GM12878 (cell line): ENCODE results near the gene TSHZ2. TPM values are rescaled to one million over a fixed set of nuclear protein-coding genes. Genes with fewer than 3 reads are reported as not detected.

Source experiments
- ATAC-seq: fragments of 200-7000 bp; cut with Tn5 transposase; 3 replicates; pipeline ENCODE4 v1.9.1; 2020; ENCODE audit warnings: mild to moderate bottlenecking, moderate library complexity
- BruUV-seq: library from RNA; stranded (reverse); fragments of 400-500 nt; replicated peaks from 2 replicates; lab custom pipeline; 2021; lab: Mats Ljungman, UMichigan
- CTCF ChIA-PET: fragments of 300-600 bp; sonication (Branson Sonifier 250); formaldehyde crosslinking; extraction: SDS; loops from one replicate; lab custom pipeline; 2021; ENCODE audit warnings: inconsistent platforms; lab: Yijun Ruan, JAX
- POLR2A ChIA-PET: fragments of 350-600 bp; formaldehyde crosslinking; extraction: SDS; loops from one replicate; lab custom pipeline; 2021; ENCODE audit warnings: inconsistent platforms; lab: Charles Lee
- RAD21 ChIA-PET: fragments of 300-600 bp; sonication (Branson Sonifier 250); formaldehyde crosslinking; loops from one replicate; lab custom pipeline; 2023; ENCODE audit warnings: antibody characterized with exemption; ENCODE audit not compliant: unreplicated experiment; lab: Charles Lee
- SMC1A ChIA-PET: fragments of 300-600 bp; sonication (Branson Sonifier 250); formaldehyde crosslinking; loops from one replicate; lab custom pipeline; 2023; ENCODE audit not compliant: unreplicated experiment, uncharacterized antibody; lab: Charles Lee
- DNase-seq: peaks from one replicate; pipeline ENCODE4 v3.0.0-alpha.2; 2011; ENCODE audit warnings: low read depth, low spot score
- FAIRE-seq: peaks from 3 replicates; lab custom pipeline; 2011; peaks lifted over from hg19 to GRCh38; lab: Jason Lieb, UNC
- H2AFZ ChIP-seq: 2 replicates; pipeline ENCODE4 v1.6.0; 2011; ENCODE audit warnings: low read depth, low read length, control low read depth; ENCODE audit not compliant: control insufficient read depth
- H3K27ac ChIP-seq: 2 replicates; pipeline ENCODE4 v1.5.1; 2011; ENCODE audit warnings: control low read depth; ENCODE audit not compliant: control insufficient read depth, insufficient read depth
- H3K27me3 ChIP-seq, 2 experiments: replicated peaks in 1 of 2; 2 replicates each; pipeline versions ENCODE4 v1.6.0 to v1.6.1; 2011; ENCODE audit warnings: low read length in 1 of 2; ENCODE audit not compliant: control insufficient read depth in 2 of 2, insufficient read depth in 2 of 2
- H3K36me3 ChIP-seq, 2 experiments: 2 replicates each; pipeline ENCODE4 v1.5.1; 2011; ENCODE audit warnings: low read length in 1 of 2; ENCODE audit not compliant: control insufficient read depth in 2 of 2, insufficient read depth in 2 of 2
- H3K4me1 ChIP-seq: 2 replicates; pipeline ENCODE4 v1.6.1; 2011; ENCODE audit warnings: mild to moderate bottlenecking, low read length, moderate library complexity, mixed read lengths; ENCODE audit not compliant: control insufficient read depth, insufficient read depth
- H3K4me2 ChIP-seq: 2 replicates; pipeline ENCODE4 v1.6.0; 2011; ENCODE audit warnings: control low read depth; ENCODE audit not compliant: control insufficient read depth, insufficient read depth
- H3K4me3 ChIP-seq: fragments of 200-600 bp; sonication (generic); 2 replicates; pipeline ENCODE4 v1.5.1; 2016
- H3K79me2 ChIP-seq: 2 replicates; pipeline ENCODE4 v1.6.0; 2011; ENCODE audit warnings: low read length; ENCODE audit not compliant: control insufficient read depth, insufficient read depth
- H3K9ac ChIP-seq: 2 replicates; pipeline ENCODE4 v1.8.0; 2011; ENCODE audit warnings: low read length, control low read depth, mixed read lengths; ENCODE audit not compliant: control insufficient read depth, insufficient read depth
- H3K9me3 ChIP-seq: replicated peaks from 3 replicates; pipeline ENCODE4 v1.5.1; 2011; ENCODE audit warnings: mild to moderate bottlenecking, low read length; ENCODE audit not compliant: control insufficient read depth, insufficient read depth
- H4K20me1 ChIP-seq: 2 replicates; pipeline ENCODE4 v1.6.0; 2011; ENCODE audit not compliant: control insufficient read depth, insufficient read depth
- ATF7 ChIP-seq: fragments of 450-650 bp; IDR thresholded peaks from 2 replicates; pipeline ENCODE4 v1.6.1; 2016; ENCODE audit warnings: low read depth, mild to moderate bottlenecking
- CREB1 ChIP-seq: IDR thresholded peaks from 2 replicates; pipeline ENCODE4 v1.6.1; 2012; ENCODE audit warnings: low read depth, mild to moderate bottlenecking, inconsistent platforms
- EZH2 ChIP-seq: IDR thresholded peaks from 2 replicates; pipeline ENCODE4 v1.6.1; 2012; ENCODE audit warnings: low read depth, mild to moderate bottlenecking, control low read depth, inconsistent platforms, low read length, borderline replicate concordance; ENCODE audit not compliant: control insufficient read depth
- IKZF2 ChIP-seq, 2 experiments: fragments of 450-650 bp; IDR thresholded peaks; 2 replicates each; pipeline ENCODE4 v1.6.1; 2017; ENCODE audit warnings: mild to moderate bottlenecking in 2 of 2, moderate library complexity in 2 of 2
- MEF2B ChIP-seq: fragments of 450-650 bp; IDR thresholded peaks from 2 replicates; pipeline ENCODE4 v1.6.1; 2018; ENCODE audit warnings: mild to moderate bottlenecking, moderate library complexity; ENCODE audit not compliant: partially characterized antibody, poor library complexity, severe bottlenecking
- MYC ChIP-seq: IDR thresholded peaks from 2 replicates; pipeline ENCODE4 v1.6.1; 2011; ENCODE audit warnings: mild to moderate bottlenecking, low read length, moderate library complexity, inconsistent platforms; ENCODE audit not compliant: insufficient read depth, insufficient replicate concordance, insufficient read length, severe bottlenecking
- NFIC ChIP-seq: IDR thresholded peaks from 2 replicates; pipeline ENCODE4 v1.6.1; 2012; ENCODE audit warnings: low read depth, mild to moderate bottlenecking, inconsistent platforms, low read length, moderate library complexity
- NFYA ChIP-seq: IDR thresholded peaks from 2 replicates; pipeline ENCODE4 v1.6.1; 2011; ENCODE audit warnings: low read depth, mild to moderate bottlenecking, low read length, improper control_type of control experiment, borderline replicate concordance
- NFYB ChIP-seq: IDR thresholded peaks from 2 replicates; pipeline ENCODE4 v1.6.1; 2011; ENCODE audit warnings: low read depth, mild to moderate bottlenecking, low read length, improper control_type of control experiment, moderate library complexity; ENCODE audit not compliant: insufficient read depth
- PAX5 ChIP-seq: IDR thresholded peaks from 2 replicates; pipeline ENCODE4 v1.6.1; 2011; ENCODE audit warnings: low read depth, low read length, borderline replicate concordance
- PML ChIP-seq: IDR thresholded peaks from 2 replicates; pipeline ENCODE4 v1.6.1; 2012; ENCODE audit warnings: low read length, inconsistent platforms
- RAD51 ChIP-seq: fragments of 450-650 bp; IDR thresholded peaks from 2 replicates; pipeline ENCODE4 v1.6.1; 2016; ENCODE audit warnings: moderate library complexity, mild to moderate bottlenecking, inconsistent platforms
- RUNX3 ChIP-seq: IDR thresholded peaks from 2 replicates; pipeline ENCODE4 v1.6.1; 2012; ENCODE audit warnings: low read length, inconsistent platforms
- SP1 ChIP-seq: IDR thresholded peaks from one replicate; pipeline ENCODE4 v1.6.1; 2011; ENCODE audit warnings: low read depth, low read length
- TCF7 ChIP-seq: IDR thresholded peaks from 2 replicates; pipeline ENCODE4 v1.6.1; 2014; ENCODE audit warnings: antibody characterized with exemption, borderline replicate concordance
- ZNF622 ChIP-seq: fragments of 450-650 bp; IDR thresholded peaks from 2 replicates; pipeline ENCODE4 v1.6.1; 2017; ENCODE audit warnings: mild to moderate bottlenecking, inconsistent platforms
- ZZZ3 ChIP-seq: IDR thresholded peaks from 2 replicates; pipeline ENCODE4 v1.6.1; 2011; ENCODE audit warnings: low read depth; ENCODE audit not compliant: control insufficient read depth, insufficient read length
- WGBS: methylation state at CpG from one replicate; pipeline ENCODE4 v1.1.6; 2016; ENCODE audit warnings: low lambda C conversion rate; ENCODE audit not compliant: insufficient replicate concordance, insufficient coverage; ENCODE audit errors: missing lambda C conversion rate; 5-methylcytosine and 5-hydroxymethylcytosine counted together
- in situ Hi-C: fragments of 300-500 bp; cut with MboI; formaldehyde crosslinking; loops from 9 replicates; pipeline ENCODE4 v1.14.3; 2018; ENCODE audit warnings: mixed read lengths
- intact Hi-C: fragments of 100-400 bp; cut with micrococcal nuclease; formaldehyde crosslinking; loops from one replicate; pipeline ENCODE4 v1.14.2; 2022; ENCODE audit not compliant: unreplicated experiment
- polyA plus RNA-seq, 11 experiments: library from polyadenylated mRNA; depleted of rRNA in 4 of 11; unstranded in 6 of 11; stranded (reverse) in 5 of 11; fragments of >200 nt; fragmentation: Nextera tagmentation in 4 of 11; fragmentation: Illumina TruSeq in 1 of 11; extraction: Ambion mirVana in 4 of 11; extraction: Trizol in 1 of 11; gene quantifications; 1 replicate in 1 of 11; 2 replicates in 10 of 11; pipeline versions ENCODE4 v1.2.1 to v1.2.3, GENCODE V29; 2011 to 2016; ENCODE audit warnings: inconsistent platforms in 2 of 11, missing spikeins in 2 of 11, low read depth in 1 of 11
- total RNA-seq, 4 experiments: library from RNA; depleted of rRNA in 3 of 4; stranded (reverse); fragments of >200 nt in 3 of 4; fragmentation: Illumina TruSeq in 1 of 4; extraction: Trizol in 1 of 4; gene quantifications; 2 replicates each; pipeline versions ENCODE4 v1.2.1 to v1.2.3, GENCODE V29; 2013 to 2021

The TSHZ2 gene
- total and polyA plus RNA-seq, 10 of the 15 experiments (the other 5 are each of a cell fraction or from before 2014, with no cell fraction given): 0.01 to 0.86 (median 0.13) TPM; not detected in 2

DNA sequence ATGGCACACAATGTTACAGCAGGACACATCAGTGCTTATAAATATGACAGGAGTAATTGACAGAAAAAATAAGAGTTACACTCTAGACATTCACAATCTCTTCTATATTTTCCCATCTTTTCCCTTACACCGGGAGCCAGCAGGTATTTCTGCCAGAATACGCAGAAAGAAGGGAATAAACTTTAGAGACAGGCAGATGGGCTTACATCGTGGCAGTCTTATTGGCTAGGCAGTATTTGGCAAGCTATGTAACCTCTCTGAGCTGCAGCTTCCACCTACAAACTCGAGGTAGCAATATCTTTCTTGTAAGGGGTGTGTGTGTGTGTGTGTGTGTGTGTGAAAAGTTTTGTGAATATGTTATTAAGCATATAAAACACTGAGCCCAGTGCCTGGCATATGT lies 33.0 kb upstream of the TSHZ2 start:
- in situ Hi-C loops: no loop called here
- Histone ChIP-seq H4K20me1 (no peaks in the 10 kb centered on the region), H3K27ac (no peak overlapping the region)
- RAD21 ChIA-PET: no interaction called here
- intact Hi-C loops: no loop called here
- SMC1A ChIA-PET: no interaction called here
- BruUV-seq: no TSS peak
- TF ChIP-seq MEF2B: no peak
- TF ChIP-seq EZH2: no peak
- no peak for TF ChIP-seq IKZF2 (IDR thresholded peaks at IDR 0.05)
- TF ChIP-seq ZNF622: no peak
- no peak for TF ChIP-seq MYC
- TF ChIP-seq SP1: no peak
- TF ChIP-seq RAD51: no peak
- TF ChIP-seq PML: no peak
- TF ChIP-seq ATF7: no peak
- TF ChIP-seq TCF7: no peak
- TF ChIP-seq NFYA: no peak
- no peak for TF ChIP-seq RUNX3
- TF ChIP-seq PAX5: no peak
- TF ChIP-seq NFIC: no peak
- TF ChIP-seq CREB1: no peak
- no peak for TF ChIP-seq ZZZ3
- no peak for TF ChIP-seq NFYB
- TF ChIP-seq, all 136 proteins: peak for 0
- no peak for FAIRE-seq
- no peak overlapping the region for H3K4me2 ChIP-seq
- no peaks in the 10 kb centered on the region; the same call in 2 of the 3 replicates for H3K9me3 ChIP-seq
- no peak for ATAC-seq
- no peak overlapping the region for H2AFZ ChIP-seq
- DNase-seq: no peak
- no peaks in the 10 kb centered on the region for H3K27me3 ChIP-seq
- 2% methylated on average over 4 of the region's 4 CpGs for WGBS
- no peak overlapping the region for H3K9ac ChIP-seq
- ChIA-PET POLR2A (interaction anchor here (0.6 kb wide), 1 partner anchor 126 kb away, joined by 3 read pairs; no protein-coding TSS in a partner anchor), CTCF (no interaction called here)
- H3K36me3 ChIP-seq: no peaks in the 10 kb centered on the region
- no peaks in the 10 kb centered on the region for H3K79me2 ChIP-seq
- no peaks in the 10 kb centered on the region for H3K4me1 ChIP-seq
- no peak overlapping the region for H3K4me3 ChIP-seq
